Stimulated activated CD4-positive, alpha-beta T cell treated with anti-CD3 and anti-CD28 coated beads, Interleukin-15, amount 100 ng/mL, for 1 hour (primary cell): Measurements from ENCODE around the gene POU2F3.
A peak's percentile ranks its signal among the peaks of the same experiment; 100 is the strongest.

Source experiments
- DNase-seq, 2 donors: peaks; one replicate each; pipeline ENCODE4 v3.0.0-alpha.2; 2020; ENCODE audit warnings: low read depth in 1 of 2, low spot score in 1 of 2

Gene POU2F3

DNA sequence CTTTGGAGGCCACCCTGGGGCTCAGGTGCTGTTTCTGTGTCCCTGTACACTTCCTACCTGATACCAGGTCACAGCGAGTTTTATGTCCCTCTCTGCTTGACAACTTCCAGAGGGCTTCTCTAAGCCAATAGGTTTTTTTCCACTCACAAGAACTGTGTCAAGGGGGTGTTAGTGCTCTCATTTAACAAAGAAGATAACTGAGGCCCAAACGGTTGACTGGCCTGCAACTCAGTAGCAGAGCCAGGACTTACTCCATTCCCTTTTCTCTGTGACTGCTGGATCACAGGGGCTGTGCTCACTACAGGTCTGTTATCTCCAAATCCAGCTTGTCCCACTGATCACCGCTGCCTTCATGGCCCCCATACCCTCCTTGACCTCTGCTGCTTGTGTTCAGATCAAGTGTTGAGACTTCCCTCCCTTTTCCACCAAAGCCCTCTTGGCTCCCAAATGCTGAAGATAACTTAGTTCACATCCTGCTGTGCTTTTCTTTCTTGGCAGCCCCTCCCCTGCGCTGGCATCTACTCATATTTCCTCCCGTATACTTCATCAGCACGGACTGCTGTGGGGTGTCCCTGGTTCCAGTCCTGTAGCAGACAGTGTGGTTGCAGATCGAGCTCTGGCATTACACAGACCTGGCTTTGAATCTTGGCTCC, 41.3 kb downstream of the POU2F3 start:
- DNase-seq: no peak

DNA sequence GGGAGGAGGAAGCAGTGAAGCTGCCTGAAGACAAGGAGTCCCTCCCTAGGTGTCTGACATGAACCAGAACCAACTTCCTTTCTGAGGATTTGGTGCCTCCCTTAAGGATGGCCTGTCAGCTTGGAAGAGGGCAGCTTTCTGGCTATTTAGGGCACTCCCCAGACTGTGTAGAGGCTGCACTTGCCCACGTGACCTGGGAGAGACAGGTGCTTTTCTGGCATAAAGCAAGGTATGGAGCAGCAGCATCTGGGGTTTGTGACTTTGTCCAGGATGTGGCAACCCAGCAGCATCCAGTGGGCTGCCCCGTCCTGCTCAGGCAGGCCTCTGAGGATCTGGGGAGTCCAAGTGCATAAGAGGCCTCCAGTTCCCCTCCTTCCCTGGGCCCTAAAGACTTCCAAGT, 43.2 kb downstream of the POU2F3 start:
- no peak for DNase-seq

DNA sequence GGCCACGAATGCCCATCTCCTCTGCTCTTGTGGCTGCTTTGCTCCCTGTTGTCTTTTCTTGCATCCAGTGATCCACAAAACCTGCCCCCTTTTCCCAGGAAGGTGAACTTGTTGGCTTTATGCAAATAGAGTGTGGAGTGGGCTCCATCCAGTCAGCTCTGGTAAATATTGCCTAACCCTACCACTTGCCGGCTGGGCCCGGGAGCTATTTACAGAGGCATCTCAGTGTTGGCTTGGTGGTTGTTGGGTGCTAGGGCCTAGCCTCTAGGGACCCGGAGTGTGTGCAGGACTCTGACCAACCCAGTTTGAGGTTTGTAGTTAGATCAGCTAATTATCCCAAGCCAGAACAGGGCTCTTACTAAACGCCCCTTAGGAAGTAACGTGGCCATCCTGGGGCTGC, 44.3 kb downstream of the POU2F3 start:
- no peak for DNase-seq

DNA sequence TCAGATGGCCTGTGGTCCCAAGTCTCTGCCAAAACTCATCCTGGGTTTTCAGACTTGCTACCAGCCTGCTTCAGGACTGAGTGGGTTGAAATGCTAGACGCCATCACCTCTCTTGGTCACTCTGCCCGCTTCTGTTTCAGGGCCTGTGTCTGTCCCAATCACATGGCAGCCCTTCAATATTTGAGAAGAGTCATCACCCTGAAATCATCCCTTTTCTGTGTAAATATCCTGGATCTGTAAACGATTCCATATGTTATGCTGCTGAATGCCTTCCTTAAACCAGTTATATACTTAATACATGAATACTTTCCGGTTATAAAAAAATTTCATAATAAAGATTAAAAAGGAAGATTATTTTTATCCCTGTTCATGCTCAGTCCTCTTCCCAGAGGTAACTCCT, 45.3 kb downstream of the POU2F3 start:
- DNase-seq: no peak

DNA sequence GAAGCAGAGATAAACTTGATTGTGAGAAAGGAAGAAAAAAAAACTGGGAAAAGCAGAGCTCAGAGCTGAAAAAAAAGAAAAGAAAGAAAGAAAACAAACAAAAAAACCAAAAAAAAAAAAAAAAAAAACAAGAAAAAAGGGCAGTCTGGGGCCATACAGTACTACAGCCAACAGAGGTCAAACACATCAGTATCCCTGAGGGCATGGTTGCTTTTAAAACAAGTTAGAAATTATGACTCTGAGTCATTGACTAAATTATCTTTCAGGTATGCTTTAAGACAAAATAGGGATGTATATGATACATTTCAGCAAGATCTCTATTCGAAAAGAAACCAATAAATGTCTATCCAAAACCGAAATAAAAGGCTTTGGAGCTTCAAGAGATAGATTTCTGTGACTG, 48.1 kb downstream of the POU2F3 start:
- DNase-seq: no peak

DNA sequence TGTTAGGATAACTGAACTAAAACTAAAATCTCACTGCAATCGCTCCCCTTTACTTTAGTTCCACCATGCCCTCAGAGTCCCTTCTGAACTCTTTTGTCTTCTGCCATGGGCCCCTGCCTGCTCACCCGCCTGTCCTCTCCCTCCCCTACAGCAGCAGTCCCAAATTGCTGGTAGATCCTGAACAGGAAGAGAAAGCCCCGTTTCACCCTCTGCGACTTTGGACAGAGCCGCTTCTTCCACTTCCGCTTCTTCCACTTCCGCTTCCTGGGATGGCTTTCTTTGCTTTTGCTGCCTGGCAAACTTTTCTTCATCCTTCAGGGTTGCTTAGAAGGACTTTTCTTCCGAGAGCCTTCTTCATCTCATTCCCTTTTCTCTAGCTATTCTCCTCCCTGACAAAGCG, 49.5 kb downstream of the POU2F3 start:
- no peak for DNase-seq

DNA sequence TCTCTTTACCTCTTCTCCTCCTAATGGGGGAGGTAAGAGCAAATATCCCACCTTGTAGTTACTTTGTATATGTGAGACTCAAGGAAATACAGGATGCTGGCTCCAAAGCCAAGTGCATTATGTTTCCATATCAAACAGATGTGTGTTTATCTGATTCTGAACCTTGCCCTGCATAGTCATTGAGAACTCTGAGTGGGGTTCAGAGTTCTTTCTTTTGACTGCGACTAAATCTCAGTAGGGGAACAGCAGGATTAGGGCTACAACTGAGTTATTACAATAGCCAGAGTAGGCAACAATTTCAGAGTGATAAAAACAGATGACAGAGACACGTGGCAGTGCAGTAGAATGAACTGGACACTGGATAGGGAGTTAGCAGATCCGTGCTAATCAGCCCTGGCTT, 51.0 kb downstream of the POU2F3 start:
- no peak for DNase-seq

DNA sequence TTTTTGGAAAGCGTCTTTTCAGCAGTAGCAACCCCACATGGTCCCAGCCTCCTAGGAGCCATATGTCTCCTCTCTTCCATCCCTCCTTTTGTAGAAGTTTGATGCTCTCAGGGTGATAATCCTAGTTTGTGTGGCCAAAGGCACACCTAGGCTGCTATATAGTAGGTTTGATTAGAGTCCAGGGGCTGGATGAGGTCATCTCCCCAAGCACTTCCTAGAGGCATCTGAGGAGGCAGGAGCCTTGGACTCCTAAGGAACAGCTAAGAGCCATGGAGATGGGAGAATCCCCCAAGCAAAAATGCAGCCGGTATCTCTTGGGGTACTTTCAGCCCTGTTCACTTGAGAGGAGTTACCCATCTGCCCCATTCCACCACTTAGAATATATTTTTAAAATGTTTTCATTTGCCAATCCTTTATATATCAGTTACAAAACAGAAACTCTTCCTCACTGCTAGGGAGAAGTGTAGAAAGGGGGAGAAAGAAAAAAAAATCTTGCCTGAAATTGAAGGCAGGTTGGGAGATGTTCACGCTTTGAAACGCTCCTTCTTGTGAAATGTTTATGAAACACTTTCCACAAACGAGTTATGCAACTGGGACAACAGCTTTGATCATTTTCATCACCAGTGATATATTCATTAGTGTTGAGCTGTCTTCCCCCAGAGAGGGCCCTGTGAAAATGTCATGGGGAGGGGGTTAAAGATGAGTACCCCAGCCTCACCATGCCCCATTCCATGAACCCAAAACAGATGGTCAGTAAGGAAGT, 53.3 kb downstream of the POU2F3 start:
- DNase-seq: no peak

DNA sequence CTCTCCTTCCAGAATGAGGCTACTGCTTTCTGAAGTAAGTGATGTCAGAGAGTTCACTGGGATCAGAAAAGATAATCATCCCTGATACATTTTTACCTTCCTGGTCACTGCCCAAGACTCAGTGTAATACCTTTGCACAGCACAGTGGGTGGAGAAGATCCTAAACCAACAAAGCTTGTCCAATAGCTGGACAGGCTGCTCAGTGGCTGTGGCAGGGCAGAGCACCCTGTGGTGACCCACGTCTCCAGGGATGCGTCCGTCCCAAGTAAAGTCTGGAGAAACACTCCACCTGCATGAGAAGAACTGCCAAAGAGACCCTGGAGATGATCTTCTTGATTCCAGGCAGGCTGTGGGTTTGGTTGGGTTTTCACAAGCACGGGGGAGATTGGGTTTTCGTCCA, 54.2 kb downstream of the POU2F3 start:
- no peak for DNase-seq

DNA sequence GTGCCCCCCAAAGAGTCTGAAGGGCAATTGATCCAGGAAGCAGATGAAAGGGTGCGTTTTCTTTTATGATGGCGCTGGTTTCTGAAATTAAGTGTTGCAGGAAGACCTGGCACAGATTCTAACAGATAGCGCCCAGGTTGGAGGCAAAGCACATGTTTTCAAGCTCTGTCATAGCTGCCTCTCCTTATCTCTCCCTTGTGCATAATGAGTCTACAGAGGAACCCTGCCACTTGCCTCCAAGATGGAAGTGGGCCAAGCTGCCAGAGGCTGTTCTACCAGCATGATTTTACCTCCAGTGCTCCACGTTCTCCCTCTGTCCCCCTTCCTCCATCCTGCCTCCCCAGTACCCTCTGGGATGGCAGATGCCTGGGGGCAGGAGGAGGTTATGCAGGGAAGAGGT, 55.2 kb downstream of the POU2F3 start:
- DNase-seq: no peak

DNA sequence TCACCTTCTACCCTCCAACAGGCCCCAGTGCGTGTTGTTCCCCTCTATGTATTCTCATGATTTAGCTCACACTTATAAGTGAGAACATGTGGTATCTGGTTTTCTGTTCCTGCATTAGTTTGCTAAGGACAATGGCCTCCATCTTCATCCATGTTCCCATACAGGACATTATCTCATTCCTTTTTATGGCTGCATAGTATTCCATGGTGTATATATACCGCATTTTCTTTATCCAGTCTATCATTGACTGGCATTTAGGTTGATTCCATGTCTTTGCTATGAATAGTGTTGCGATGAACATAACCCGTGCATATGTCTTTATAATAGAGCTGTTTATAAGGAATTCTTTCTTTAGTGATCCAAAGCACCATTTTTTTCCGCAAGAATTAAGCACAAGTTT, 56.6 kb downstream of the POU2F3 start:
- DNase-seq: no peak

DNA sequence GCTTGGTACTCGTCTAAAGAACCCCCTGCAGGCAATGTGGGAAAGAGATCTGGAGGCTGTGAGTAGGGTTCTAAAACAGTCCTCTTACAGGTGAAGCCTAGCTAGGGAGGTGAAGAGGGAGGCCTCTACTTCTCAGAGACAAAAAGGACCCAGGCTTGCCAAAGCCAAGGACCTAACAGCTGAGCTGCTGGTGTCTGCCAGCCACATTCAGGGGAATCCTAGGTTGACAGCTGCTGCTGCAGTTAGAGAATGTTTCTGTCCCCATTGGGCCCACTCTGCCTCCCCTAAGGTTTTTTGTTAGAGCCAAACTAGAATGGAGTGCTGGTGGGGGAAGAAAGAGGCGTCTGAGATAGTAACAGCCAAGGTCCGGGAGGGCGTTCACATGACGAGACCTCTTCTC, 58.5 kb downstream of the POU2F3 start:
- no peak for DNase-seq

DNA sequence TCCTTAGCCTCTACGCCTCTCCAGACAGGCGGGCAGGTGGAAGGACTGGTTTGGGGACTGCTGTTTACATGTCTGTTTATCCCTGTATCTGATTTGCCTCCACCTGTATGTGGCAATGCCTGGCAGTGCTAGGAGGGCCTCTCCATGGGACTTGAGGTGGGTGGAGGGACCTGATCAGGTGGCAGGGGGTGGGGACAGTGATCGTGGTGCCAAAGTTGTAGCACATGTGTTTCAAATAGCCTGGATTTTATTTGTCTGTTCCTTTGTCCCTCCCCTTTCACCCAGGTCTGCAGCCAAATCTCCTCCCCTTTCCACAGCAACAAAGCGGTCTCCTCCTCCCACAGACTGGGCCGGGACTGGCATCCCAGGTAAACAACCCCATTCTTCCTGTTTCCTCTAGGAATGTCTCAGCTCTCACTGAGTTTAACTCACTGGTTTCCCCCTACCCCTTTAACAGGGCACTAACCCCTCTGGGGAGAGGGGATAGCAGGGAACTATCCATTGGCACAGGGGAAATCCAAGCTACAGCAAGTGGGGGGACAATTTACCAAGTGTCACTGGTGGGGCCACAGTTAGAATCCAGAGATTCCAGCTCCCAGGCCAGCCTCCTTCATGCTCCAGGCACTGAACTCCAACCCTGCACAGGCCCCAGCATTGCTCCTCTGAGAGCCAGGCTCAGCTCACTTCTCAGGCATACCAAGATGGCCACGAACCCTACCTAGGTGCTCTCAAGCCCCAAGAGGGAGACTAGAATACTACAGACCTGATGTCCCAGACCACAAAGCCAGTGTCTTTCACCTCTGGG, 62.3 kb downstream of the POU2F3 start:
- no peak for DNase-seq

DNA sequence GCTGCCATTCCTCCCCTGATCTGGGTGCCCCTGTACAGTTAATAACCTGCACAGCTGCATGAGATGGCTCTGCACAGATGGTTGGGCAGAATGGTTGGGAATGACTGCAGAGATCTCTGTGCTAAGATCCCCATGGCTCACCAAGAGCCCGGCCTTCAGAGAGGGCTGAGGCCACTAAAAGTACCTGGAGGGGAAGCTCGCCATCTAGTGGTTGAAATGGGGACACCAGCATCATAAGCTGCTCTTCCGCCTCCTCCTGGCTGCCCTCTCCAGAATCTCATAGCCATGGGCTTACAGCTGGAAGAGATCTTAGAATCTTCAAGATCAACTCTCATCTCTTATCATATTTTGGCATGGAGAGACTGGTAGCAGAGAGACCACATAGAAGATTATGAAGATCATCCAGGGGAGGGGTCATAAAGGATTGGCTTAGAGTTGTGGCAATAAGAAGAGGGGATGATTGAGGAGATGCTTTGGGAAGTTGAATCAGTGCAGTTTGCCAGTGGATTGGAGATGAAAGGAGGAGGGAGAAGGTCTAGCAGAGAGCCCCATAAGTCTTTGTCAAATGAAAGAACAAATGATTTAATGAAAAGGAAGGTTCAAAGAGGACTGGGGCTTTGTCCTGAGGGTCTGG, 63.2 kb downstream of the POU2F3 start:
- DNase-seq: peak; percentile 9 to 14

DNA sequence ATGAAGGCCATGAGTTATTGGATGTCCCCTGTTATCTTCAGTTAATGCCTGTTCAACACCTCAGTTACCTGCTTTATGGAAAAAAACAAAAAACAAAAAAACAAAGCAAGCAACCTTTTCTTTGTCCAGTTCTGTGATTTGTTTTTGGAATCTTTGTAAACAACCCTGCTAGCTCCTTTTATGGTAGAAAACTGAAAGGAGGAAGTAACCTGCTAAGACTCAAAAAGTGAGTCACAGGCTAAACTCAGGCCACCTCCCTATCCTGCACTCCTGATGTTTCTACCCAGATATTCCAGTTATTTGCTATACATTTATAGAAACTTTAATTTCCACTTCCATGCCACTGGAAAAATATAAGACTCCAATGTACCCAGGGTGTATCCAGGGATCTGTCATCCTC, 64.6 kb downstream of the POU2F3 start:
- no peak for DNase-seq

DNA sequence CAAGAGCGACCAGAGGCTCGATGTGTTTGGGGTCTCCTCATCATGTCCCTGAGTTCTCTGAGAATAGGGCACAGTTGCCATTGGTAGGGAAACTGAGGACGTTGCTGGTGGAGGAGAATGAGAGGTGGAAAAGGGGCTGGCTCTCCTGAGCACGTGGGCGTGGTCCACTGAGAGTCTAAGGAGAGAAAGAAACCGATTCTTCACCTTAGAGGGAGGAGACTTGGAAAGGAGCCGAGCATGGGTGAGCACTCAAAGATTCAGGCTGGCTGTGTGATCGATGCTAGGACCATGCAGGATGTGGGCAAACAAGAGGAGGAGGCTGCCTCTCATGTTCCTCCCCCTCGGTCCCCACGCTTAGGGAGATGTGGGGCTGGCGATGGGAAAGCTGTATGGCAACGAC, 65.3 kb downstream of the POU2F3 start:
- no peak for DNase-seq

DNA sequence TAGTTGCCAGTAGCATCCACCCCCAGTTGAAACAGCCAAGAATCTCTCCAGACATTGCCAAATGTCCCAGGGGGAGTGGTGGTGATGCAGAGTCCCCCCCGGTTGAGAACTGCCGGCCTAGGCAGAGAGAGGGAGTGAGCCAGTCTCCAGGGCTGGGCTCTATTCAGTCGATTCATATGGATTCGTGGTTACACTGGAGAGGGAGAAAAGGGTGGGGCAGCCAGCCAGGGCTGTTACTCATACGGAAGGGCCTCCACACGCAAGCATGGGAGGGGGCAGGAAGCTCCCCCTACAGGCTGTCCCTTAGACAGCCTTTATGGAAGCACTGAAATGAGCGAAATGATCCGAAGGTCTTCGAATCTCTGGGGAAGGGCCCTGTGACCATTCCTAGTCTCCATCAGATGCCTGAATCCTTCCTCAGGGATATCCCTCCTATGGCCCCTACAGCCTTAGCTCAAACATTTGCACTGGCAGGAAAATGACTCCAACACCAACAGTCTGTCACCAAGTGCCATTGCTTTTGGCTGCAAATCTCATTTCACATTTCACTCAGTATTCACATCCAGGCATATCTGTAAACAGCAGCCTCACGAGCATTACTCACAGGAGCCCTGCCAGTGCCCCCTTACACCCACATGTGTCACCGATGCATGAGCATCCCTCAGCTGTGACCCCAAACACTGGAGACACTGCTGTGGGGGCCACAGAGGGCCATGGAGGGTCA, 66.7 kb downstream of the POU2F3 start:
- DNase-seq: no peak

DNA sequence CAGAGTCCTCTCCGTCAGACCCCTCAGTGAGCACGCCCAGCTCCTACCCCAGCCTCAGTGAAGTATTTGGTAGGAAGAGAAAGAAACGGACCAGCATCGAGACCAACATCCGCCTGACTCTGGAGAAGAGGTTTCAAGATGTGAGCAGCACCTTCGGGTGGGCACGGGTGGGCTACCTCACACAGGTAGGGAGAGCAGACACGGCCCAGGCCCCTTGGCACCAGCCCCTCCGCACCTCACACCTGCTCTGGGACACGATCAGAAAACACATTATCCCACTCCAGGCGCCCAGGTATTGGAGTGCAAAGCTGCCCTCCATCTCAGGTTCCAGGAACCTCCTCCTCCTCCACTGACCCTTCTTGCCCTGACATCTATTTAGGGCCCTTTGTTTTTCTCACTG, 67.5 kb downstream of the POU2F3 start:
- no peak for DNase-seq

DNA sequence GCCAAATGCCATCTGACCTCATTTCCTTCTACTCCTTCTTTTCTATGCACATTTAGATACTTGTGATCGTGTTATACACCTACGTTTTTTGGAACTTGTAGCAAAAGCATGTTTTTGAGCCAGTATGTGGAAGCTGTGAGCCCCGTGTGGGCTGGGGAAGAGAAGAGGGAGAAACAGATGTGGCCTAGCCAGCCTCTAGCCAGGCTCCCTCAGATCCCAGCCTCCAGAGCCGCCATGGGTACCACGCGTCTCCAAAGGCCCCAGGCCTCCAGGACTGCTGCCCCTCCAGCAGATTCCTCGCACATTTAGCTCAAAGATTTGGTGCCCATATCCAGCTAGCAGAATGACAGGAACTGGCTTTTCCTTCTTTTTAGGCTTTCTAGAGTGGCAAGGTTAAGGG, 68.1 kb downstream of the POU2F3 start:
- DNase-seq: no peak

DNA sequence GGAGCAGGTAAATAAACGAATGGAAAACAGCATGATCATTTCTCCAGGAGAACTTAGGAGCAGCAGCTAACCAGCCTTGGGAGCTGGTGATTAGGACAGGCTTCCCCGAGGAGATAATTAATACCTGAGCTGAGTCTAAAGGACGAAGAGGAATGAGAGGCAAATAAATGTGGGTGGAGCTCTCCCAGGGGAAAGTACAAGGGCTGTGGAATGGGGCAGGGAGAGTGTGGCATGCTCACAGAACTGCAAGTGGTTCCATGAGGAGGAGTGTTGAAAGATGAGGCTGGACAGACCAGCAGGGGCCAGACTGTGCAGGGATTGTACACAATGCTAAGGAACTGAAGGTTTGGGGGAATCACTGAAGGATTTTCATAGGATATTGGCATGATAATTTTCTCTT, 70.9 kb downstream of the POU2F3 start:
- no peak for DNase-seq

DNA sequence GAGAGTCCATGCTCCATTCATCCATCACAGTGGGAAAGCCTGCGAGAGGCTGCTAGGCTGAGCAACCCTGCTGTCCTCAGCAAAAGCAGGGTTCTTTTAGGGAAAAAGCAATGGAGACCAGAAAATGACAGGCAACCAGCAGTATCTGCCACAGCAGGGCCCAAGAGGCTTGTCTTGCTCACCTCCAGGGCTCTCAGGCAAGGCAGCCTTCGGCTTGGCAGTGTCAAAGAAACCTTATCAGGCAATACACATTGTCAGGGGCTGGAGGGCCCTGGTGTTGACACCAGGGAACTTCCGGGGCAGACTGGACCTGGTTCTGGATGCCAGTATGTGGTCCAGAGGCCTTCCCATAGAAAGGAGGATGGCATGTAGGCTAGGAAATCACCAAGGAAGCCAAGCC, 74.9 kb downstream of the POU2F3 start:
- DNase-seq: no peak
